ENCODE measurements around the gene ENTHD1.
A peak's percentile ranks its signal among the peaks of the same experiment; 100 is the strongest.

The ENTHD1 gene, protein sequence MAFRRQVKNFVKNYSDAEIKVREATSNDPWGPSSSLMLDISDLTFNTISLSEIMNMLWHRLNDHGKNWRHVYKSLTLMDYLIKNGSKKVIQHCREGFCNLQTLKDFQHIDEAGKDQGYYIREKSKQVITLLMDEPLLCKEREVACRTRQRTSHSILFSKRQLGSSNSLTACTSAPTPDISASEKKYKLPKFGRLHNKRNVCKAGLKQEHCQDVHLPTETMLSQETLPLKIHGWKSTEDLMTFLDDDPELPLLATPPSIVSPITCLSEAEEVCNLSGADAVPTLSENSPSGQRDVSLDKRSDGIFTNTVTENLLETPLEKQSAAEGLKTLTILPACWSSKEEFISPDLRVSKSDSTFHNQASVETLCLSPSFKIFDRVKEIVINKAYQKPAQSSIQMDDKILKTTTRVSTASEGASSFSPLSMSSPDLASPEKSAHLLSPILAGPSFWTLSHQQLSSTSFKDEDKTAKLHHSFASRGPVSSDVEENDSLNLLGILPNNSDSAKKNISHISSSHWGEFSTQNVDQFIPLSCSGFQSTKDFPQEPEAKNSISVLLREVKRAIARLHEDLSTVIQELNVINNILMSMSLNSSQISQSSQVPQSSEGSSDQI

DNA sequence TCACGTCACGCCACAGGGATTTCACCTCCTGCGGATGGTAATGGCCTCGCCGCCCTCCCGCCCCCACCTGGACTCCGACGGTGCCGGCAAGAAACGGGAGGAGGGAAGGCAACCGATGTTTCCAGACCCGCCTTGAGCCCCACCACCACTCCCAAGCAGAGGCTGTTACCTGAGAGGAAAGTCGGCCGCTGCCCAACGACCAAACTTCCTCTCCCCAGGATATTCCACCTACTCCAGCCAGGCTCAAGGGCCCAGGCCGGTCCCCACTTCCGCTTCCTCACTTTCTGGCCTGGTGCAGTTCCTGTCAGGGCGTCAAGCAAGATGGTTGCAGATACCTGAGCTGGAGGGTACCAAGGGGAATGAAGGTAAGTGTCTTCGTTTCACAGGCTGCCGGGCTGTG lies at the start of gene ENTHD1:
Gene ENTHD1, minus strand, starts transcription at position 235 of the 400 bp plus-strand sequence. CDS start 6,012 bp downstream, outside the sequence.
- no peak for DNase-seq (ENCODE audit: low read depth)

DNA sequence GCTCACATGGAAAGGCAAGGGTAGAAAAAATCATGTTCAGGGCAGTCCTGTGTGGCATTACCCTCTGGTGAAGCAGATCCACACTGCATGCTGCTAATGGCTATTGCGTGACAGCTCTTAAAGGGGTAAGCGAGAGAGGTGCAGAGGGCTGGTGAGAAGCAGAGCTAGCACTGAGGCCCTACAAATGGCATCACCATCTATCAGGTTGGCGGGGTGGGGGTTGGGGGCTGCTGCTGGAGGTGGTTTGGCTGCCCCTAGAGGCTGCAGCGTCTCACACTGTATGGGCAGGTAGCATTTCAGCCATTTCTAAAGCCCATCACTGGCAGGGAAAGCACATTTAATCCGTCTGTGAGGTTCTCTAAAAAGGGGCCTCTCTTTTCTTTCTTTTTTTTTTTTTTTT lies 49.8 kb upstream of the ENTHD1 start:
- no peak for DNase-seq (ENCODE audit: low read depth)

DNA sequence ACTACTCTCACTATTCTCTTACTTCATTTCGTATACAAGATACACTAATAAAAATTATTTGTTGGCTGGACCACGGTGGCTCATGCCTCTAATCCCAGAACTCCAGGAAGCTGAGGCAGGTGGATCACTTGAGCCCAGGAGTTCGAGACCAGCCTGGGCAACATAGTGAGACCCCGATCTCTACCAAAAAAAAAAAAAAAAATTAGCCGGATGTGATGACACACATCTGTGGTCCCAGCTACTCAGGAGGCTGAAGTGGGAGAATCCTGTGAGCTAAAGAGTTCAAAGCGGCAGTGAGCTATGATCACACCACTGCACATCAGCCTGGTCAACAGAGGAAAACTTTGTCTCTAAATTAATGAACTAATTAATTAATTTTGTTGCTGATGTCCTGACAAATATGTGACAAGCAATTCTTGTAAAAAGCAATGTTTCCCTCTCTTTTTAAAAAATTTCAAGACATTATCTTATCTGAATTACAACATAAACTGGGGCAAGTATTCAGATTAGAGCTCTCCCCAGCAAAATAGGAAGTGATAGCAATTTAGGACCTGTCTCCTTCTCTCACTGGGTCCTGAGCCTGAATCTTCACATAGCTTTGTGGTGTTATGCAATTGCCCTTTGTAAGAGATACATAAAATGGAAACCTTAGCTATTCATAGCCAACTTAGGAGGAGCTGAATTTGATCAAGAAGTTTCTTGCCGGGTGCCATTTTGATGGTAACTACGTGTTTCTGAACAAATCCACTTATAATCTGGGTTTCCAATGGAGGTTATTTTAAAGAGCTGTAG lies 49.1 kb upstream of the ENTHD1 start:
- DNase-seq (ENCODE audit: low read depth) = no peak

DNA sequence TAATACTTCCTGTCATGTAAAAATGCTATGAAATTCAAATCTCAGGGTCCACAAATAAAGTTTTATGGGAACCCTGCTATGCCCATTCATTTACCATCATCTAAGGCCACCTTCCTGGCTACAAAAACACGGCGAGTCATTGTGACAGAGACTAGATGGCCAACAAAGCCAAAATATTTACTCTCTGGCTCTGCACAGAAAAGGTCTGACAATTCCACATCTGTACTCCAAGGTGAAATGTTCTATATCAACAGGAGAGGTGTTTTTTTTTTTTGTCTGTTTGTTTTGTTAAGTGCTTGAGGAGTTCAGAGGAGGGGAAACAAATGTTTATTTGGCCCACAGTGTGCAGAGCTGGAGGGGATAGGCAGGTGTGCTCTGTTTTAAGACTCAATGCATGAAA lies 48.0 kb upstream of the ENTHD1 start:
- no peak for DNase-seq (ENCODE audit: low read depth)

DNA sequence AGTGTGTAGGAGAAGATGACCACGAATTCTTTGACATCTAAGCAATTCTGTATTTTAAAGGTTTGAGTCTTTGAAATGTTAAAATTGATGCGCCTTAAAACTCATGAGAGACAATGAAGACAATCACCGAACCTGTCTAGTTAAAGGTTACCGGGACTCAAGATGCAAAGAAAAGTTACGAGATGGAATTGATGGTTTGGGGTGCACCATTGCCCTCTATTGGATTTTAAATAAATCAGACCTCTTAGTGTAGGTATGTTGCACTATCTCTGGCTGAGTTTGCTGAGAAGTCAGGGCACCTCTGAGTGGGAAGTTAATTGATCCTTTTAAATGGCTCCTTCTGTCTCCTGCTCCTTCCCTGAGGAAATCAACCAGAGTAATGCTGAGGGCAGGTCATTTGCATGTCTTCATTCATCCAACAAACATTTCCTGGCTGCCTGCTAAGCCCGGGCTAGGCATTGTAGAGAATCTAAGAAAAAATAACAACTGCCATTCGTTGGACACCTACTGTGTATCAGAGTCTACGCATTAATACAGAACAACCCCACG lies 47.3 kb upstream of the ENTHD1 start:
- DNase-seq (ENCODE audit: low read depth) = no peak

DNA sequence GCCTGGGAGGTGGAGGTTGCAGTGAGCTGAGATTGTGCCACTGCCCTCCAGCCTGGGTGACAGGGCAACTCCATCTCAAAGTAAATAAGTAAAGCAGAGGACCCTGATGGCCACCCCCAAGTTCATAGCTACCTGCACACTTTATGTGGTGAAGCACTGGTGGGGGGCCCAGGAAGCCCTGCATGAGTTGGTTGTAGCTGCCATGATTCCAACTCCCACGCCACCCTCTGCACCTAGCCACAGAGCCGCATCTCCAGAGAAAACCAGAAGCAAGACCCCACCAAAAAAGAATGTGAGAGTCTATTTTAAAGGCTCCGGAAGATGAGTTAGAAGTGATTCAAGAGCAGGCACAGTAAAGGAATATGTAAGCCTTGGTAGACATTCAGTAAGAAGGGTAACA lies 46.3 kb upstream of the ENTHD1 start:
- DNase-seq (ENCODE audit: low read depth) = no peak

DNA sequence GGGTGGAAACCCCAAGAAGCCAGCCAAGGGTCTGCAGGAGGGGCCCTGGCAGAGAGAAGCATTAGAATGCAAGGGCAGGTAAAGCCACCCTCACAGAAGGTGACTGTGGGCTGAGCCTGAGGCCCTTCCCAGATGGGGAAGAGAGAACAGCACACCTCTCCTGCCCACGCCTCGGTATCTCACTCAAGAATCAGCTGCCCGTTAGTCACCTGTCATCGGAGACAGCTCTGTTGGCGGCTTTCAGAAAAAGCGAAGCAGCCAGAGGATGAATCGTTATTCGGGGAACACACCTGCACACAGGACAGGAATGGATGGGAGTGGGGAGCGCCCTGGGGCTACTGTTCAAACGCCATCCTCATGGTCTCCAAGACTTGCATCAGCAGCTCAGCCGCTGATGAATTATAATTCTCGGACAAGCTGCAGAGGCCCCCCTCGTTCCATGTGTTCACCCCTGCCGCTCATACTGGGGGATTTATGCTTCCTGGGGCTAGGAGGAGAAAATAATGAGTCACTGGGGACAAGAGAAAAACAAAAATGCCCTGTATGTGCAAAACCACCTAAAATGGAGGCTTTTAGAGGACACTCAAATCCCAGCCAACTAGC lies 45.0 kb upstream of the ENTHD1 start:
- DNase-seq (ENCODE audit: low read depth) = peak; percentile 24

DNA sequence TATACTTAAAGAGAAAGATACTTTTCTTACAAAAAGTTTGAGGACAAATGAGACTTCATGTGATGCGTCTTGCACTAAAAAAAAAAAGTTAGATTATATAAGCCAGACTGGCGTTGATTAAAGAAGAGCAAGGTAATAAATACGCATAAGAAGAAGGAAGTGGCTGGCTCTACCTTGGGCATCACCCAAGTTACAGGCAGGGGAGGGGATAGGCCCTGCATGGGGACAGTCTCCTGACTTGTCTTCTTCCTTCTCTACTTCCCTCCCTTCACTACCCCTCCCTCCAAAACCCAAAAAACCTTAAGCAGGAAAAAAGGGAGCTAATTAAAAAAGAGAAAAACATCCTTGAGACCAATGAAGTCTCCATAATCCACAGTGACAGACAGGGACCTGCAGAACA lies 44.3 kb upstream of the ENTHD1 start:
- no peak for DNase-seq (ENCODE audit: low read depth)

DNA sequence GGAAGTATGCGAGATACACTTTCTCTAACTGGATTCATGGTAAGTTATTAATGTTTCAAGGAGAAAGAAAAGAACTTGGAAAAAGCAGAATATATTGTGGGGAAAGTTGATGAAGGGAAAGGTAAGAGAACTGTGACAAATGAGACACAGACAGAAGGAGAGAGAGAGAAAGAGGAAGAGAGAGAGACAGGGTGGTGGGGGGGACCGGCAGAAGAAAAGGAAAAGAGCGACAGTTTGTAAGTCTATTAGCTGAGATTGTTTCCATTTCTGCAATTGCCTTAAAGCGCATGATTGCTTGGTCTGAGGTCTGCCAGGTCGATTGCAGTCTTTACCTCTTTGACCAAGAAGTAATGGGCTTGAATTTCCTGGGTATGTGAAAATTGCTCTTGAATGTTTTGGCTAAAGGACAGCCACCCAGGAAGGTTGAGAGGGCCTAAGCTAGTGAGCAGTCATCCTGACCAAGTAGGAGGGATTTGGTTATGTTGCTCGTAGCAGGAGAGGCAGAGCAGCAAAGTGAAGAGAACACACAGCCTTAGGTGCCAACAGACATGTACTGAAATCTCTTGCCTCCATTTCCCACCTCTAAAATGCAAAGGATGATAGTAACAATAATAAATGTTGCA lies 43.1 kb upstream of the ENTHD1 start:
- no peak for DNase-seq (ENCODE audit: low read depth)

DNA sequence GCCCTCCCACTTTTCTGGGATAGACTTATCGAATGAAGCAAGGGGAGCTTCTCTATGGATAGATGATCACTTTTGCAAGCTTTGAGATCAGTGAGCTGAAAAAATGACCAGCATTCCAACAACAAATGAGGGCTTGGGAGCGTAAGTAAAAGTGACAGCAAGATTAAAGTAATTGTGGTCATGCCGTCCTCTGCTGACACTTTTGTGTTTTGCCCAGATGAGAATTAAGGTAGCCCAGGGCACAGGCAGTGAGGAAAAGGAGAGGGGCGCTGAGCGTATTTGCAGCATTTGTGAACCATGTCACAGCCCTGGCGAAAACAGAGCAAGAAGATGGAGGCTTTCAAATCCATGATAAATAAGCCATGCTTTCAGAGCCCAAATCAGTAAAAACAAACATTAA lies 42.1 kb upstream of the ENTHD1 start:
- no peak for DNase-seq (ENCODE audit: low read depth)

DNA sequence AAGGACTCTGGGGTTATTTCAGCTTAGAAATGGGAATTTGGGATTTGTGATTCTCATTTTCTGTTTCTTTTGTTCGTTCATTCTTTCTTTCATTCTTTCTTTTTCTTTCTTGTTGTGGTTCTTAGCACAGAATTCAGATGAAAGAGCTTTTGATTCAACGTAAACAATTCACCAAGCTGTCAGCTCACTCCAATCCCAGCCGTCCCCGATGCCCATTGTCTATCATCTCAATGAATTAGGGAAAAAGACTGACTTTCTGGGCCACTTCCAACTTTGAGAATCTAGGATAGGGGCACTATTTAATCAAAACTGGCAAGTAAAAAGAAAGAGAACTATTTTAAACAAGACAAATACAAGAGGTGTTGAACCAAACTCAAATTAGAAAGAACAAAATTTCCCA lies 41.6 kb upstream of the ENTHD1 start:
- no peak for DNase-seq (ENCODE audit: low read depth)

DNA sequence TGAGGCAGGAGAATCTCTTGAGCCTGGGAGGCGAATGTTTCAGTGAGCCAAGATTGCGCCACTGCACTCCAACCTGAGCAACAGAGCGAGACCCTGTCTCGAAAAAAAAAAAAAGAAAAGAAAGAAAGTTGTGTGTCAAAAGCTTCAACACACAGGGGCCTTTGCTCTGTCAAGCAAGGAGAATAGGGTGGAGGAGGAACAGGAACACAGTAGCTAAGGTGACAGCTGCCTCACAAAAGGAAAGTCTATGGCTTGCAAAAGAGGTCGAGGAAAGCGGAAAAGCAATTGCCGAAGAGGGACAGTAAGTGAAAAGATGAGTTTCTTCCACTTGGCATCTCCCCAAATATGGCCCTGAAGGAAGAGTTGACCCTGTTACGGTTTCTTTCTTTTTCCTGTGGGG lies 40.2 kb upstream of the ENTHD1 start:
- no peak for DNase-seq (ENCODE audit: low read depth)

DNA sequence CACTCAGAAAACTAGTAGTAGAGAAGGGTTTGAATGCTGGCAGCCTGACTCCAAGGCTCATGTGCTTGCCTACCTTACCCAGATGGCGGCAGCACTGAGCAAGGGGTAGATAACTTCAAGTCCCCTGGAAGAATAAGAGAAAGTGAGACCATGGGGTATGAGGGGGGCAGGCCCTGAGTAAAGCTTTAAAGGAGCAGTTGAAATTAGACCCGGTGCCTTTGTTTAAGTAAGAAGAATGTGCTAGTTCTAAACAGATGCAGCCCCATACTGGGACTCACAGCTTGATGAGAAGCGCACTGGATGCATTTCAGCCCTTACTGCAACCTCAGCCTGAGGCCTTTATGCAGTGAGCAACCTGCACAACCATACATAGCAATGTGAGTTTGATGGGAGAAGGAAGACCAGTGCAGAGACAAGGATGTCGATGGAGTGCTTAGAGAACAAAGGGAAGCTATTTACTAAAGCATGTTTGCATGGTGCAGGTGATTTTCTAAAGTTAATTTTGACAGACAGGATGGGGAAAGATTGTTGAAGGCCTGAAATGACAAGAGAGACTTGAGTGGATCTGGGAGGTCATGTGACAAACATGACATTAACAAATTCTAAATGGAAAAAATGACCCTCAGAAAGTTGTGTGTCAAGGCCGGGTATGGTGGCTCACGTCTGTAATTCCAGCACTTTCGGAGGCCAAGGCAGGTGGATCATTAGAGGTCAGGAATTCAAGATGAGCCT lies 39.5 kb upstream of the ENTHD1 start:
- no peak for DNase-seq (ENCODE audit: low read depth)

DNA sequence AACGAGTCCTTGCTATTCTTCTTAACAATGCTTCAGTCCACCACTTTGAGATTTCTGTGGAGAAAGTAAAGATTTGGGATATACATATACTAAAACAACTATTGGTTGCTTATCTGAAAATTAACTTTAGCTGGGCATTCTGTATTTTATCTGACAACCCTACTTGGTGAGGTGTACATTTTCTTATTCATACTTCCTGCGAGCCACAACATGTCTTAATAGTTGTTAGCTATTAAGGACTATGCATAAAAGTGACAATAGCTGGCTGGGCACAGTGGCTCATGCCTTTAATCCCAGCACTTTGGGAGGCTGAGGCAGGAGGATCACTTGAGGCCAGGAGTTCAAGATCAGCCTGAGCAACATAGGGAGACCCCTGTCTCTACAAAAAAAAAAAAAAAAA lies 38.6 kb upstream of the ENTHD1 start:
- no peak for DNase-seq (ENCODE audit: low read depth)

DNA sequence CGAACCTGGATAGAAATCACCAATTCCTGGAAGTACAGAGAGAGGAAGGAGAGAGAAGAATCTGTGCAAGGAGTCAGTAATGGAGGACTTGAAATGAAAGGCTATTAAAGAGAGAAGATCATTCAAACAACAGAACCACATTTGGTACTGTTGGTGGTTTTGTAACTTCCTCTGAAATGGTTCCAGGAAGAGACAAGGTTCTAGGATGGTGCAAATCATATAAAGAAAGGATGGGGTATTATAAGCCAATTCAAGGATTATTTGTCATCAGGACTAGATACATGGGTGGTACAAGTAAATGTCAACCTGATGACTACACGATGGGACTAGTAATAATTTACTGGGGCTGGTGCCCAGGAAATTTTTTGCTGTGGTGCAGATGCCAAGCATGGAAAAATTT lies 37.7 kb upstream of the ENTHD1 start:
- DNase-seq (ENCODE audit: low read depth) = no peak

DNA sequence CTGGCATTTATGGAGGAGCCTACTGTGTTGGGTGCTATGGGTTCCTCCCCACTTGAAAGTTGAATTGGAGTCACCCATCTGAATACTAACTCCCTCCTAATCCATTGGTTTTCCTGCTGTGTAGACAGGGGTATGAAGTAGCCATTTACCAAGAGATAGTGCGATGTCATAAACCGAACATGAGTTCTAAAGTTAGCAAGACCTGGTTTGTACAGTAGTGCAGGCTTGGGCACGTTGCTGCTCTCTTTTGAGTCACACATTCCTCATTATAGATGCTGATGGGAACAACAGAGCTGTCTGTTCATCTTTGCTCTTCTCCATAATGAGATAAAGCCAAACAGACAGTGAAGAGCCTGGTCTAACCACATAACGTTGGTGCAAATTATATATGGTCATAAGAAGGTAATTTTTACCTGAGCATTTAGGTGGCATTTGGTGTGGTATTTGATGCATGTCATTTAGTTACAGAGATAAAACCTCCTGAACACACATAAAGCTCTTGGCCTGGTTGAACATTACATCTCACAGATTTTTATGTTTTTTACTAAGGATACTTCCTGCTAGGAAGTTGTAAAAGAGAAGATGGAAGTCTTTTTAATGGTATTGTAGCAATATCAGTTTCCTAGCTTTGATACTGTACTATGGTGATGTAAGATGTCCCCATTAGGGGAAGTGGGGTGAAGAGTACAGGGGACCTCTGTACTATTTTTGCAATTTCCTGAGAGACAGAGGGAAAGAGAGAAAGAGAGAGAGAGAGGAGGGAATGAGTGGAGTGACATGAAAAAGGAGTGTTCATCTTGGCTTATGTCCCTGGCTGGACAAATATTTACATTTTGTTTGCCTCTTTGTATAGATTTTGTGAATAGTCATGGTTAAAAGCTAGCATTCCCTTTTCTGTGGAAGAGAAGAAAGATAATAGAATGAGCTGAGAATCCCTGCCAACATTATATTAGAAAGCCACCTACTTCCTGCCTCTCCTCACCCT lies 35.3 kb upstream of the ENTHD1 start:
- no peak for DNase-seq (ENCODE audit: low read depth)

DNA sequence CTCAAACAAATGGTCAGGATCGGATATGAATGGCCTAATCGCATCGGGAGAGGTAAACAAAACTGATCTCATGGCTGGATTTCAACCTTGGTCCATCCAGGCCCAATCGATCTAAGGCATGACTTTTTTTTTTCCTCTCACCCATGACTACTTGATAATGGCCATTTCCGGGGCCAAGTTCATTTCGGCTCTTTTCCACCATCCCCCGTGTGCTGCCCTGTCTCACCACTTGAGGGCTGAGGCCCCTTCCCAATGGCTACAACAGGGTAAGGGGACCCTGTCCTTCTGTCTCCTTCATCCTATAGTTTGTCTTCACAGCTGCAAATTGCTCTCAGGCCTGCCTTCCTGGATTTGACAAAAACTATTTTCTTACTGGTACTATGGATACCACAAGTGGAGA lies 34.0 kb upstream of the ENTHD1 start:
- DNase-seq (ENCODE audit: low read depth) = no peak

DNA sequence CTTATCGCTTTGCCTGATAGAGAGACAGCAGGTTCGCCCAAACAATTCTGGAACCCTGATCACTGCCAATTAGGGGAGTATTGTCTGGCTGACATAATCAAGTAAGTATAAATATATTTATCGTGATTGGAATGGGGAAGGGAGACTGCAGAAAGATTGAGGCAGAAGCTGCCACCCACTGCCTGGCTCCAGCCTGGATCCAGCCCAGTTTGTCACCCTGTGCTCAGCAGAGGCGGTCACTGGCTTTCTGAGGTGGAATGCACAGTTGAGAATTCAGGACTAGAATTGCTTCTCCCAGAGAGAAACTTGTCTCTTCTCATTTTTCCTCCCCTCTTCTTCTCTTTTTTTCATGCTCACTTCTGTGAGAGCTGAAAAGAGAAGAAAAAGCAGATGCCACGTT lies 33.2 kb upstream of the ENTHD1 start:
- no peak for DNase-seq (ENCODE audit: low read depth)

DNA sequence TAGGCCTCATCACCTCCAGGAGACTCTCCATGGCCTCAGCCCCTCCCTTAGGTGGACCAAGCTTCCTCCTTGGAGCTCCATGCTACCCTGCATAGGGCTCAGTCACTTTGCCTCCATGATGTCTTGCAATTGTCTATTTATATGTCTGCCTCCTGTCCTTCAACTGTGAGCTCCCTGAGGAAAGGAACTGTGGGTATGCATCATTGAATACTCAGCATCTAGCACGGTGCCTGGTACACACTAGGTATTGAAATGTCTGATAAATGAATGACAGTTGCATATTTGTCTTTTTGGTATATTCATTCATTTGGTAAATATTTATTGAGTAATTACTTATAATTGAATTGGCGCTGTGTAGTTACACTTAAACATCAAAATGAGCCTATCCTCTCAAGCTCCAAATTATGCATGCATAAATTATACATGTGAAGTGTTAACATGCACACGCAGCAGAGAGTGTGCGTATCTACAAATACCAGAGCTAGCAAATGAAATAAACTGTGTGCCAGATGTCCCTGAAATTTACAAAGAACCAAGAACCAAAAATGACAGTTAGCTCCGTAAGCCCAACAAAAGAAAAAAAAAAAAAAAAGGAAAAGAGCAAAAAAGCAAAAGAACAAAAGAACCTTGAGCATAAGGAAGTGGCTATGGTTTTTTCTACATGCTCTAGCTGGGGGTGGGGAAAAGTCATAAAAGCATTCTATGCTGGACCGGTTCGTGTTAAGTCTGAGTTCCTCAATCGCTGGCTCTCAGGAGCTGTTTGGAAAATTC lies 32.5 kb upstream of the ENTHD1 start:
- no peak for DNase-seq (ENCODE audit: low read depth)
